ENCODE results near the gene FAM43B.
"Not testable (repeated sequence)": the region's sequence is repeated elsewhere in the genome, so short reads cannot be mapped to it uniquely, and the experiment has no call there.

Gene FAM43B, protein sequence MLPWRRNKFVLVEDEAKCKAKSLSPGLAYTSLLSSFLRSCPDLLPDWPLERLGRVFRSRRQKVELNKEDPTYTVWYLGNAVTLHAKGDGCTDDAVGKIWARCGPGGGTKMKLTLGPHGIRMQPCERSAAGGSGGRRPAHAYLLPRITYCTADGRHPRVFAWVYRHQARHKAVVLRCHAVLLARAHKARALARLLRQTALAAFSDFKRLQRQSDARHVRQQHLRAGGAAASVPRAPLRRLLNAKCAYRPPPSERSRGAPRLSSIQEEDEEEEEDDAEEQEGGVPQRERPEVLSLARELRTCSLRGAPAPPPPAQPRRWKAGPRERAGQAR

DNA sequence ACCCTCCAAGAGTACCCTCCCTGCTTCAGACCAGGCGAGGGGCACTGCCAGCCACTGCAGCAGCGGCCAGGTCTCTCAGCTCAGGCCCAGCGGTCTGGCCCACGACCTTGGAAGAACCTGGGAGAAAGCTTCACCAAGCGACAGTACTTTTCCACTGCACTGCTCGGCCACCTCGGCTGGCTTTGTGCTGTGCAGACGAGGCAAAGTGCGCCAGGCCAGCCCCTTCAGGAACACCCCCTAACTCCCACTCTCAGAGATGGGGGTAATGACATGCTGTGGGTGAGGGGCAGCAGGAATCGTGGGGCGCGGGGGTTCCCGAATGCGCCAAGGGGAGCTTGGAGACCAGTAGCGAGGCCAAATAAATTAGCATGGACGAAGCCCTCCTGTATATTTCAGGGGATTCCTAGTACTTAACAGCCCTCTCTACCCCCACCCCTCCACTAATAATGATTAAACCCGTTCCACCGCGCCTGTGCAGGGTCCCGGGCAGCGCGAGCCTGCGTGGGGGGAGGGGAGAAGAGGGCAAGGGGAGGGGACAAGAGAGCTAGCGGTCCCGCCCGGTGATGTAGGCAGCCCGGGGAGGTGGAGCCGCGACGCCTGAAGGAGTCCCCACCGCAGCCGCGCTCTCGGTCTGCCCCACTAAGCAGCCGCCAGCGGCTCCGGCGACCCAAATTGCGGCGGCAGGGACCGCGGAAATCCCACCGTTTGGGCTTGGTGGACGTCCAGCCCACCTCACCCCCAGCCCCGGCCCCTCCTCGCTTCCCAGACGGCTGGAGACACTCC lies at the start of gene FAM43B:
TSS of gene FAM43B (plus strand) at position 629 of the 783 bp plus-strand sequence. CDS start 401 bp downstream, outside the sequence.
- peak in 53 of 56 donors; percentile 11 to 90 (median 67) for DNase-seq

DNA sequence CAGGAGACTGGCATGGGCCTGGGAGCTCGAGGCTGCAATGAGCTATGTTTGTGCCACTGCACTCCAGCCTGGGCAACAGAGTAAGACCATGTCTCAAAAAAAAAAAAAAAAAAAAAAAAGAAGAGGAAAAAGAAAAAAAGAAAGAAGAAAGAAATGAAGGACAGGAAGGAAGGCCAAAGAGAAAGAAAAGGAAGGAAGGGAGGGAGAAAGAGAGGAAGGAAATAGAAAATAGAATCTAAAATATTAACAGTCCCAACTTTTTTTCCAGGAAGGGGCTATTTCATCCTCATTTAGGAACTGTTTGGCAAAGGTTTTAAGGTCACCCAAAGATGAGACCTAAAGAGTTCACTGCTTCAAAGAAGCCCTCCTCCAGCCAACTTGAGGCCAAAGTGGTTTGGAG lies 46.9 kb upstream of the FAM43B start:
- DNase-seq: no peak

DNA sequence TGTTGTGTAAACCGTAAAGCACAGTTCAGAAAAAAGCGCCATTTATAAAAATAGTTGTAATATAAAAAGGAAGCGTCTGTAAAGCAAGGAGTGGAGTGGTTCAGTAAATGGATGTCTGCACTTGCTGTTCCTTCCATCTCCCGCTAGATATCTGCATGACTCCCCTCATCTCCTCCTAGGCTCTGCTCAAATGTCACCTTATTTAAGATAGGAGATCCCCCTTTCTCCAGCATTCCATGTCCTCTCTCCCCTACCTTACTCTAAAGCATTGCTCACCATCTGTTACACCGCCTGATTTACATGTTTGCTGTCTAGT lies 45.2 kb upstream of the FAM43B start:
- DNase-seq: no peak

DNA sequence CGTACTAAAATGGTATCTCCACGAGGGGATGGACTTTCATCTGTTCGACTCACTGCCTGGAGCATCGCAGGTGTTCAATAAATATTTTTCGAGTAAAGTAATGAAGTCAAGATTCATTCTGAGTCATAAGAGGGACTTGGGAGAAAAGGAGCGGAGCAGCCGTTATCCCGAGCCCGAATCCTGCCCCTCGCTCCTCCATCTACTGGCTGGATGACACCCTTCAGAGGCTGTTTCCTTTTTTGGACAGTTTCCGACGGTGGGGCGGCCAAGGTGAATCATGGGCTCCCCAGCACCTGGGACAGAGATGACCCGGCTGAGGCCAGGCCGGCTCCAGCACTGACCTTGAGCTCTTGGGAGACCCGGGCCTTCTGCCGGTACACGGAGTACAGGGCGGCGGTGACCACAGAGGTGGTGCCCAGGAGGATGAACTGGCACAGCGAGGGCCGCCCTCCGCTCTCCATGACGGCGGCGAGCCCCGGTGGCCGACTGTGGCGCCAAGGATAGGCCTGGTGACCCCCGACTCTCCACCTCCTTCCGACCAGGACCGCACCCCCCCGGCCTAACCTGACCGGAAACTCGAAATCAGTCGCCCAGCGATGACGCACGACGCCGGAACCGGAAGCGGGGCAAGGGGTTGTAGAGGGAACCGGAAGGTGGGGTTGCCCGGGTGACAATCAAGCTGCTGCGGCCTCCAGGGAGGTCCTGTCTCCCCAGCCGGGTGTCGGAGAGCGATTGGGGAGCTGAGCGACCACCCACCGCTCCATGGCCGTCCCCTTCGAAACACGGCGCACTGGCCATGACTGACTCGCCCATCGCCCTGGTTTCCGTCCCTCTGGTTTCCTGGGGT lies 44.6 kb upstream of the FAM43B start, which contains the start of gene MUL1:
TSS of gene MUL1 (minus strand) at position 588 of the 847 bp plus-strand sequence. CDS start at position 461, 127 bp downstream.
- peak; percentile 61 to 97 (median 92) for DNase-seq

DNA sequence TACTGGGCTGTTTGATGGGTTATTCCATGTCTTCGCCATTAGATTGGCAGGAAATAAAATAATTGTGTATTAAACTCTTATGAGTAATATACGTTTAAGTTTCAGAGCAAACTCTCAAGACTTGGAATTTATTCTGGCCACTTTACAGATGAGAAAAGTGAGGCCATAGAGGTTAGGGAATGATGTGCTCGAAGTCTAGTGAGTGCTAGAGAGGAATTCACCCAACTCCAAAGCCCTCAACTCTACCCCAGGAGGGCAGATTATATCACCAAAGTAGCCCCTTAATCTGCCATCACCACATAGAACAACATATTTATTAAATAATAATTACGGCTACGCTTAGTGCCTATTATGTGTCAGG lies 44.0 kb upstream of the FAM43B start:
- no peak for DNase-seq

DNA sequence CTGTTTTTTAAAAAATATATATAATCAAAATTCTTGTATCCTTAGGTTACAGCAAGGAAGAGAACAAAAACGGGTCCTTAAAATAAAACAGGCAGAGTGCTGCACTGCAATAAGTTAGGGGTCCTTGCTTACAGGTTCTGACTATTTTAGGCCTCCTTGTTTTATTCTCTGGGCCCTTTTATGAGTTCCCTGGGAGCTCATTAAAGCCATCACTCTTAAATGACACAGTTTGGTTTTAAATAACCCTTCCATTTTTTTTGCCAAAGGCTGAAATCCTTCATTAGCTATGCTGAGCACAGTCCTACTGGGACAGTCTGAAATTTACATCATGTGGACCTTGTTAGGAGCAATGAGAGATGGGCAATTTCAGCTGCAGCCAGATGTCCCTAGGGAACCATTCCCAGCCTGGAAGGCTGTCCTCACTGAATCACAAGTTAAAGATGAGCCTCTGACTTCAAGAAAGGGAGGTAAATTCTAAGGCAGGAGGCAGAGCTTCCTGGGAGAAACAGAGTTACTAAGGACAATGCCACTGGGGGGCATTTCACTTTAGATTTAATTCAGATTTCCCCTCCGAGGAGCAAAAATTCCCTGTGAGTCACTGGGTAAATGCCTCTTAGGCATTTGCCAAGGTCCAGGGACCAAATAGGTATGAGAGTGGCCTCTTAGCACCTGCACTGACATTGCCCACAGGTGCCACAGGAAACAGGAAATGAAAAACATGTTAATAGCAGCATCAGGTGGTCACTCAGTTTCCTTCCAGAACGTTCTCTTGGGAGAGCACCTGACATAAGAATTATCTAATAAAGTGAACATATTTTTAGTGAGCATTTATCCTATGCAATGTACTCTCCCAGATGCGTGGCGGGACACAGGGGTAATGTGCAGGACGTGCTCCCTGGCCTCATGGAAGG lies 40.6 kb upstream of the FAM43B start:
- no peak for DNase-seq

DNA sequence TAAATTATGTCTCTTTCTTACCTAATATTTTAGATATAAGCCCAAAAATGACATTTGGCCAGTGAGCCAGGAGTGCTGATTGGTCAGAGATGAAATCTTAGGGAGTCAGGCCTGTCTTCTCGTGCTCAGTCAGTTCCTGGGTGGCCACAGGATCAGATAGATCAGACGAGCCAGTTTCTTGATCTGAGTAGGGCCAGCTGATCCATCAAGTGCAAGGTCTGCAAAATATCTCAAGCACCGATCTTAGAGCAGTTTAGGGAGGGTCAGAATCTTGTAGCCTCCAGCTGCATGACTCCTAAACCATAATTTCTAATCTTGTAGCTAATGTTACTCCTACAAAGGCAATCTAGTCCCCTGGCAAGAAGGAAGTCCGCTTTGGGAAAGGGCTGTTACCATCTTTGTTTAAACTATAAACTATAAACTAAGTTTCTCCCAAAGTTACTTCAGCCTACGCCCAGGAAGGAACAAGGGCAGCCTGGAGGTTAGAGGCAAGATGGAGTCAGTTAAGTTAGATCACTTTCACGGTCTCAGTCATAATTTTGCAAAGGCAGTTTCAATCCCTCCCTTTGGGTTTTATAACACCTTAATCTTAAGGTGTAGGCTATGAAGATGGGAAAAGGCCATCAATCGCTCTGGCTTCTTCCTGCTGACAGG lies 32.6 kb upstream of the FAM43B start:
- DNase-seq: not testable (repeated sequence)

DNA sequence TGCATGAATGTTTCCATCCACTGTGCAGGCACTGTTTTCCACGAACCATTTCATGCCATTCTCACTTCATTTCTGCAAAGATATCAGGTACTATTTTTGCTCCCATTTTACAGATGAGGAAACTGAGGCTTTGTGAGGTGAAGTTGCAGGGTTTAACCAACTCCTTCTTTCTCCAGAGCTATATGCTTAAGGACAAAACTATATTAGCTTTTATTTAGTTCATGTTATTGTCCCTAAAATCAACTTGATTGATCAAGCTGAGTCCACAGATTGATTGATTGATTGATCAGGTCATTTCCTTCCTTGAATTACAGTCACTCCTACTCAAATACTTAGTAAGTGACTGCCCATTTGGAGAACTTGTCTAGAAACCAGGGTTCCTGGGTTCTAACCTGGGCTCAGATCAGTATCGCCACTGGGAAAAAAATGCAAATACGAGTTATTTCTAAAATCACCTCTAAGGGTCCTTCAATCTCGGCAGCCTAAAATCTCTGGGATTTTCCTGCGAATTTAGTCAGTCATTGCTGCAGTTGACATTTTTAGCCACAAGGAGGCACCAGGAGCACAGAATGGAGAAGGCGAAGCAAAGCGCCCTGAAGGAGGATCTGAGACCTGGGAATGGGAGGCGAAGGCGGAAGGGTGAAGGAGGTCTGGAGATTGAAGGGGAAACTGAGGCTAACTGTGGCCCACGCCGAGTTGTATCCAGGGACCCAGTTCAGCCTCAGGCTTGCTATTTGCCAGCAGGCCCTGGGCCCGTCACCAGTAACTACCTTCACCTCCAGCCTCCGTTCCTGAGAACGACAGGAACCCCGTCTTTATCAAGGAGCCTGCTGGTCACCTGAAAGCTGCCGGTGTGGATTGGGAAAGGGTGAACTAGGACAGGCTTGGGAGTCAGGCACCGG lies 30.2 kb upstream of the FAM43B start:
- DNase-seq: peak in 44 of 56 donors; percentile 3 to 86 (median 44)

DNA sequence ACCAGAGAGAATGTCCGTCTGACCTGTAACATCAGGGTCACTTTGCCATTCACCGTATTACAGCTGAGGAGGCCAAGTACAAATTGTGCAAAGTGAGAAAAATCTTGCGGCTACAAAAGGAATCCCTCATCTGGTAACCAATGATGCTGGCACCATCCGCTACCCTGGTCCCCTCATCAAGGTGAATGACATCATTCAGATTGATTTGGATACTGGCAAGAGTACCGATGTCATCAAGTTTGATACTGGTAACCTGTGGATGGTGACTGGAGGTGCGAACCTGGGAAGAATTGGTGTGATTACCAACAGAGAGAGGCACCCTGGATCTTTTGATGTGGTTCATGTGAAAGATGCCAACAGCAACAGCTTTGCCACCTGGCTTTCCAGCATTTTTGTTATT lies 26.1 kb upstream of the FAM43B start:
- DNase-seq: no peak

DNA sequence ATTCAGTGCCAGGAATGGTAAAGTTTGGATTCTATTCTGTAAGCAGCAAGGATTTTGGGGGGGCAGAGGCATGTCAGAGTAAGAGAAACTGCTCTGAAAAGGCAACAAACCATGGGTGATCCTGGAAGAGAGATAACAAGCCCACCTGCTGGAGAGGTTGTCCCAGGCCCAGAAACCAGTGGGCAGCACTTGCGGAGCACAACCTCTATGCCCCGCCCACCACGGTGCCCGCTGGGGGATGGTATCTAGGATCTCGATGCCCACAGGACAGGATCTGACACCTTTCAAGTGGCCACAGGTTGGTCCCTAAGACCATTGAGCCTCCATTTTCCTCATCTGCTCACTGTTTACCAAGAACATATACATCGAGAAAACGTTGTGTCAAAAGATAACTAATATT lies 24.2 kb upstream of the FAM43B start:
- no peak for DNase-seq

DNA sequence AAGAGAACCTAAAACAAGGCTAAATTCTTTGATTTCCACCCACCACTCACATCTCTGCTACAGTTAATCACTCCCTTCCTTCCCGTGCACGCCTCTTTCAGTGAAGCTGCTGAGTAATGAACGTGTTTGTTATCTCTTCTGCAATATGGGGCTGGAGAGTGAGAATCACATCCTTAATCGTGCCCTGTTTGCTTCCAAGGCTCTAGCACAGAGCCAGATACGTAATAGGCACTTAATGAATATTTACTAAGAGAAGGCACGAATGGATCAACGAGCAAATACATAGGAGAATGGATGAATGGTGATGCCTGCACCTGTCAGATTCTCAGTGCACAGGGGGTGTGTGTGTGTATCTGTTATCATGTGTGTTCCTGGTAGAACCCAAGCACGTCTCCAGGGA lies 22.1 kb upstream of the FAM43B start:
- peak in 10 of 56 donors; percentile 5 to 46 (median 18) for DNase-seq

DNA sequence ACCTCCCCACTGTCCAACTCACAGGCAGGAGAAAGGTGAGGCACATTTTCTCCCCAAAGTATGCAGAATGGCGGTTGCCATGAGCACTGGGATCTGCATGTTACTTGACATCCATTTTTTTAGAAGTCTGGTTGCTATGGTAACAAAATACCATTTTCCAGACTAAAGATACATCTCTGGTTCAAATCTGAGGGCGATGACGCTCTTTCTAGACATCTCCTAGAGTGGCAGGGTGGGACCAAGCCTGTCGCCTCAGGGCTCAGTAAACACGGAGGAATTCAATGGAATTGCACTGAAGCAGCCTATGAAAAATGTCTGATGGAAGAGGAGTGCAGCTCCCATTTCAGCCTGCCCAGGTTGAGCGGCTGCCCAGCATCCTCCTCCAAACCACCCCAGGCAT lies 21.5 kb upstream of the FAM43B start:
- DNase-seq: peak in 15 of 56 donors; percentile 6 to 53 (median 25)

DNA sequence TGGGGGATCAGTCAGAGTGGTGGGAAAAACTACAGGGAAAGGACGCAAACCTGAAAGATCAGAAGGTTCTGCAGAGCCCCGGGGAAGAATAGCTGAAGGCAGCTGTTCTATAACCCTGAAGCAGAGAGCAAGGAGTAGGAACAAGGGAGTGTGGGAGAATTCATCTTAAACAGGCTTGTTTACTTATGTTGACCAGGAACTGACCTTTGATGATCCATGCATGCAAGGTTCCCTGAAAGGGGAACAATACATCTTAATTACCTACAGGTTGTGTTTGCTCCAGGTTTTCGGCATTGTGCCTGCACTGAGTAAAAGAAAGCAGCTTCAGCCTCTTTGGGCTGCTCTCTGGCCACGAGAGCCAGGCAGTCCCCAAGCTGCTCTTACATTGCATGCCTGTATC lies 18.7 kb upstream of the FAM43B start:
- DNase-seq: no peak

DNA sequence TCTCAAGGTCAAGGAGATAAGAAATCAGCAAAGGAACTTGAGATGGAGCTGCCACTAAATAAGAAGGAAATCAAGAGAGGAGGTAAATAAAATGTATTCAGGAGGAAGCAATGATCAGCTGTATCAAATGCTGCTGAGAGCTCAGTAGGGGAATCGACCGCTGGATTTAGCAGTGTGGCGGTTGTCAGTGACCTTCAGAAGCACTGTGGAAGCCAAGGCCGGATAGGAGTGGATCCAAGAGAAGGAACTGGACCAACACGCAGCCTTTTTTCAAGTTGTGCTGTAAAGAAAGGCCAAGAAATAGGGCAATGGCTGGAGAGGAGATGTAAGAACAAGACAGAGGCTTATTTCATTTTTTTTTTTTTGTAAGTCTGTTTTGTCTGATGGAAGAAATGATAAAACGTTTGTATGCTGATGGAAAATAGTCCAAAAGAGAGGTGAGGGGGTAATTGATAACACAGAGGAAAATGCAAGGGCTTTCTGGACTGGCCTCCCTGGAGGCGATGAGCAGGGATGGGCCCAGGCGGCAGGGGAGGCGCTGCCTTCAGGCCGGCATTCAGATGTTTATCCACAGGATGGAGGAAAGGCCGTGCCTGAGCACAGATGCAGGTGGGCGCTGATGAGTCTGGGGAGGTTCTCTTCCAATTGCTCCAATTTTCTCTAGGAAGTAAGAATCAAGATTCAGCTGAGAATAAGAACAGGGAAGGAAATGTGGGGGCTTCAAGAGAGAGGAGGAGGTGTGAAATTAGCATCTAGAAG lies 17.5 kb upstream of the FAM43B start:
- peak in 1 of 56 donors; percentile 2 for DNase-seq

DNA sequence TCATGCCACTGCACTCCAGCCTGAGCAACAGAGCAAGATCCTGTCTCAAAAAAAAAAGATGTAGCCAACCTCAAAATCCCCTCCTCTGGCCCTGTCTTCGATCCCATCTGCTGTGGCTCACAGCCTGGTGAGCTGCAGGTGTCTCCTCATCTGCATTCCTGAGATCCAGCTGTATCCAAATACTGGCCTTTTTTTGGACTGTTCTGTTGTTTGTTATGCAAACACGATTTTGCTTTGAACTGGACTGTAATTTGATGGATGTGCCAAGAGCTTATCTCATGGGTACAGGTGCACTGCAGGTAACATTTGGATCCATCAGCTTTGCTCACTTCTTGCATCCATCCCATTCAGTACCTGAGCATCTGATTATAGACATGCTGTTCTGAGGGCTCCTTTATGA lies 14.1 kb upstream of the FAM43B start:
- DNase-seq: no peak

DNA sequence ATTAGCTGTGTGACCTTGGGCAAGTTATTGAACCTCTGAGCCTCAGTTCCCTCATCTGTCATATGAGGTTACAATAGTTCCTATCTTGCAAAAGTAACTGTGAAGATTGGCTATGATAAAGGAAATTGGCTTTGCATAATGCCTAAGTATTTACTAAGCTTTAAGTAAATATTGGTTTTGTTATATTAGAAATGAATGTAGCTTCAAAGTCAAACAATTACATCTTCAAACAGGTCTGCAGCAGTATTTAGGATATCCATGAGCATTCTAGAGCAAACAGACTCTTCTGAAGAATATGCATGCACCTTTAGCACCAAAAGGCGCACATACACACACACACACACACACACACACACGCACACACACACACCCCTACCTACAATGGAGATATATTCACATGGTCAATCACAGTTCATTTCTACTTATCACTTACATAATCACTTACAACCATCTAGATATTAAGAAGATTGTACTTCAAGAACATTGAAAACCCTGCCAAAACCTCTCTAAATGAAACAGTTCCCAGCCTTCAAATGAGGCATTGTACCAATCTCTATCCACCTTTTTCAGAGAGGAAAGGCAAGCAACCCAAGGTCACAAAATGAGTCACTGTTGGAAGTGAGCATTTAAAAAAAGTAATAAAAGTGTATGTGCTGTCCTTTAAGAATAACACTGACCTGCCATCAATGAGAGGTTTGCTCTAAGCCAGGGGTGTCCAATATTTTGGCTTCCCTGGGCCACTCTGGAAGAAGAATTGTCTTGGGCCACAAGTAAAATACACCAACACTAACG lies 13.4 kb upstream of the FAM43B start:
- no peak for DNase-seq

DNA sequence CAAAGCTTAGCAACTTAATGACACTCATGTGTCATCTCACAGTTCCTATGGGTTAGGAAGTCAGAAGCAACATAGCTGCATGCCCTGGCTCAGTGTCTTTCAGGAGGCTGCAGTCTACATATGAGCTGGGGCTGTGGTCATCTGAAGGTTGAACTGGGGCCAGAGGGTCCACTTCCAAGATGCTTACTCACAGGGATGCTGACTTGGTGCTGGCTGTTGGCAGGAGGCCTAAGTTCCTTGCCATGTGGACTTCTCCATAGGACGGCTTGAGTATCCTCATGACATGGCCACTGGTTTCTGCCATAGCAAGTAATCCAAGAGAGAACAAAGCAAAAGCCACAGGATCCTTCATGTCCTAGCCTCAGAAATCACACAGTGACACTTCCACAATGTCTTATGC lies 12.1 kb upstream of the FAM43B start:
- DNase-seq: no peak

All from nucleus accumbens (tissue), 56 donors.